ENCODE results near the gene STX4. TPM values are rescaled to one million over a fixed set of nuclear protein-coding genes. Genes with fewer than 3 reads are reported as not detected.
A peak's percentile ranks its signal among the peaks of the same experiment; 100 is the strongest.

The STX4 gene
- total and polyA plus RNA-seq, 2 donors from 2014 or later, result 60.6 to 61.2 TPM

- Histone ChIP-seq H3K27me3 (ENCODE audit: control insufficient read depth, insufficient read depth, low read length) (no peaks in the 10 kb centered on the region), H3K27ac (ENCODE audit: low read depth in 2 of 2, low read length in 2 of 2) (no peak overlapping the region), H3K9me3 (ENCODE audit: control insufficient read depth in 2 of 3, insufficient read depth in 1 of 3, low read length in 3 of 3) (no peaks in the 10 kb centered on the region), H3K4me3 (ENCODE audit: low read length in 3 of 3) (no peak overlapping the region), H3K36me3 (ENCODE audit: control insufficient read depth in 2 of 3, insufficient read depth in 3 of 3, low read length in 3 of 3) (peaks cover 0 to 4% (median 3%) of the 10 kb centered on the region in 3 donors), H3K4me1 (ENCODE audit: control insufficient read depth in 2 of 3, insufficient read depth in 2 of 3, low read depth in 1 of 3, low read length in 3 of 3) (peaks cover 0 to 2% (median 0%) of the 10 kb centered on the region in 3 donors), H3K9ac (ENCODE audit: low read length in 3 of 3) (no peak overlapping the region)
- FAIRE-seq (no peak), DNase-seq (peak in 1 of 5 donors; percentile 74)
- TF ChIP-seq CTCF (IDR thresholded peaks at IDR 0.05; ENCODE audit: borderline replicate concordance, extremely low read depth, insufficient read depth), result no peak
- intact Hi-C loops (cut with DNase I), result no loop called here
Measured at GRCh38 chr16:31063843-31064611, 30.7 kb downstream of the STX4 start.

- no peak for FAIRE-seq
- Histone ChIP-seq H3K4me1 (ENCODE audit: control insufficient read depth in 2 of 3, insufficient read depth in 2 of 3, low read depth in 1 of 3, low read length in 3 of 3) (peaks cover 0 to 2% (median 0%) of the 10 kb centered on the region in 3 donors), H3K9me3 (ENCODE audit: control insufficient read depth in 2 of 3, insufficient read depth in 1 of 3, low read length in 3 of 3) (no peaks in the 10 kb centered on the region), H3K4me3 (ENCODE audit: low read length in 3 of 3) (no peak overlapping the region), H3K9ac (ENCODE audit: low read length in 3 of 3) (no peak overlapping the region), H3K36me3 (ENCODE audit: control insufficient read depth in 2 of 3, insufficient read depth in 3 of 3, low read length in 3 of 3) (peaks cover 0 to 4% (median 3%) of the 10 kb centered on the region in 3 donors), H3K27ac (ENCODE audit: low read depth in 2 of 2, low read length in 2 of 2) (no peak overlapping the region), H3K27me3 (ENCODE audit: control insufficient read depth, insufficient read depth, low read length) (no peaks in the 10 kb centered on the region)
- intact Hi-C loops (cut with DNase I), result no loop called here
- DNase-seq, result no peak
- TF ChIP-seq CTCF (IDR thresholded peaks at IDR 0.05; ENCODE audit: borderline replicate concordance, extremely low read depth, insufficient read depth), result no peak
Measured at GRCh38 chr16:31064882-31065461, 31.6 kb downstream of the STX4 start.

- peaks cover 0 to 3% (median 2%) of the 10 kb centered on the region in 3 donors for H3K36me3 ChIP-seq (ENCODE audit: control insufficient read depth in 2 of 3, insufficient read depth in 3 of 3, low read length in 3 of 3)
- H3K9ac ChIP-seq (ENCODE audit: low read length in 3 of 3), result no peak overlapping the region
- DNase-seq, result no peak
- no peaks in the 10 kb centered on the region for H3K9me3 ChIP-seq (ENCODE audit: control insufficient read depth in 2 of 3, insufficient read depth in 1 of 3, low read length in 3 of 3)
- no peak overlapping the region for H3K27ac ChIP-seq (ENCODE audit: low read depth in 2 of 2, low read length in 2 of 2)
- no peak for FAIRE-seq
- no peaks in the 10 kb centered on the region for H3K27me3 ChIP-seq (ENCODE audit: control insufficient read depth, insufficient read depth, low read length)
- intact Hi-C loops (cut with DNase I), result no loop called here
- peaks cover 0 to 10% (median 0%) of the 10 kb centered on the region in 3 donors for H3K4me1 ChIP-seq (ENCODE audit: control insufficient read depth in 2 of 3, insufficient read depth in 2 of 3, low read depth in 1 of 3, low read length in 3 of 3)
- no peak overlapping the region for H3K4me3 ChIP-seq (ENCODE audit: low read length in 3 of 3)
- no peak for TF ChIP-seq CTCF (IDR thresholded peaks at IDR 0.05; ENCODE audit: borderline replicate concordance, extremely low read depth, insufficient read depth)
Measured at GRCh38 chr16:31067342-31067741, 34.0 kb downstream of the STX4 start.
